DMS53 (cell line): ENCODE data around the gene DAG1.

Experiments used
- DNase-seq: peaks from one replicate; lab custom pipeline; 2025; lab: John Stamatoyannopoulos, UW

DAG1 gene

GRCh38 chr3:49518441-49518840 is 48.4 kb downstream of the DAG1 start:
- no peak for DNase-seq

GRCh38 chr3:49519296-49519695 is 49.2 kb downstream of the DAG1 start:
- no peak for DNase-seq

- DNase-seq, result no peak
Measured at GRCh38 chr3:49519916-49520385, 49.9 kb downstream of the DAG1 start.

DNA sequence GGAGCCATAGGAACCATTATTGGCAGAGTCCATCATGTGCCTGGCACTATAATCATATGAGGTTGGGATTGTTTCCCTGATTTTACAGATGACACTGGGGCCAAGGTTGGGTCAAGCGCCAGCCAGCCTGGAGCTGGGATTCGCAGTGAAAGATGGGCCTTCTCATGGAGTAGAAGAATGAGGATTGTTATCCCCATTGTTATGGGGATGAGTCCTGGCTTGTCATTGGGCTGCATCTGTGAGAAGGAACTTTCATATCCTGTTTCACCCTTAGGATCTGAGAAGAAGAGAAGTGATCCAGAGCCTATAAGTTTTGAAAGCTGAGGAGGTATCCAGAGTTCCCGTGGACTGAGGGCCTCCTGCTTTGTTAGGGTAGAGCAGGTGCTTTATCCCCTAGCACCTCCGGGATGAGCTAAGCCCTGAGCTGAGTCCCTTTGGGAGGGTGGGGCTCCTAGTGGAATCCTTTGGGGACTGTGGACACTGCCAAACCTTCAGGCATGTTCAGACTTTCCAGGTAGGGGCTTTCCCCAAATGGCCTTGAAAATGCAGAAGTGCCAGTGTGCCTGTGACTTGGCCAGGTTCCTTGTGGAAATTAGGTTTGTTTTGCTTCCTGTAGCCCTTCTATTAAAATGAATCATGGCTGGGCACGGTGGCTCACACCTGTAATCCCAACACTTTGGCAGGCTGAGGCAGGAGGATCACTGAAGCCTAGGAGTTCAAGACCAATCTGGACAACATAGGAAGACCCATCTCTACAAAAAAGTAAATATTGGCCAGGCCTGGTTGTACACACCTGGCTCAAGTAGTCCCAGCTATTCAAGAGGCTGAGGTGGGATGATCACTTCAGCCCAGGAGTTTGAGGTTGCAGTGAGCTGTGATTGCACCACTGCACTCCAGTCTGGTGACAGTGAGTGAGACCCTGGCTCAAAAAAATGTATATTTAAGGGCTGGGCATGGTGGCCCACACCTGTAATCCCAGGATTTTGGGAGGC is 54.0 kb downstream of the DAG1 start:
- DNase-seq, result no peak

DNA sequence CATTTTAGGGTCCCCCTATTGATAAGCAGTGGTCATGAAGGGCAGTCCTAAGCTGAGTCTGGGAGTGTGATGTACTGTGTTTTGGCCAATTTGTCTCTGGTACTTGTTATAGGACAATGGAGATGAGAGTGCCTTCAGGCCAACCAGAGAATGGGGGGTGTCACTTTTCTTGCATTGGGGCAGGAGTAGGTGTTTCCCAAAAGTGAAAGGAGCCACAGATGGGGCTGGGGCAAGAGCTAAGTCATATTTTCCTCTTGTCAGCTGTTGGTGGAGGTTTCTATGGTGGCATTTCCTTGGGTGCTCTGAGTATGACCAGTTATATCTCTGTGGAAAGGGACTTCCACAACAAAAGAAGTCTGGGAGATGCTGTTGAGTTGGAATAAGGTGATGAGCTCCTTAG is 59.5 kb downstream of the DAG1 start:
- no peak for DNase-seq

GRCh38 chr3:49530231-49530630 is 60.2 kb downstream of the DAG1 start:
- DNase-seq, result no peak

- no peak for DNase-seq
Measured at GRCh38 chr3:49530701-49531100, 60.6 kb downstream of the DAG1 start.

DNA sequence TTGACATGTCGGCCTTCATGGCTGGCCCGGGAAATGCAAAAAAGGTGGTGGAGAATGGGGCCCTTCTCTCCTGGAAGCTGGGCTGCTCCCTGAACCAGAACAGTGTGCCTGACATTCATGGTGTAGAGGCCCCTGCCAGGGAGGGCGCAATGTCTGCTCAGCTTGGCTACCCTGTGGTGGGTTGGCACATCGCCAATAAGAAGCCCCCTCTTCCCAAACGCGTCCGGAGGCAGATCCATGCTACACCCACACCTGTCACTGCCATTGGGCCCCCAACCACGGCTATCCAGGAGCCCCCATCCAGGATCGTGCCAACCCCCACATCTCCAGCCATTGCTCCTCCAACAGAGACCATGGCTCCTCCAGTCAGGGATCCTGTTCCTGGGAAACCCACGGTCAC is 61.2 kb downstream of the DAG1 start:
- DNase-seq, result no peak

DNA sequence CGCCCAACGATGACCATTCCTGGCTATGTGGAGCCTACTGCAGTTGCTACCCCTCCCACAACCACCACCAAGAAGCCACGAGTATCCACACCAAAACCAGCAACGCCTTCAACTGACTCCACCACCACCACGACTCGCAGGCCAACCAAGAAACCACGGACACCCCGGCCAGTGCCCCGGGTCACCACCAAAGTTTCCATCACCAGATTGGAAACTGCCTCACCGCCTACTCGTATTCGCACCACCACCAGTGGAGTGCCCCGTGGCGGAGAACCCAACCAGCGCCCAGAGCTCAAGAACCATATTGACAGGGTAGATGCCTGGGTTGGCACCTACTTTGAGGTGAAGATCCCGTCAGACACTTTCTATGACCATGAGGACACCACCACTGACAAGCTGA is 61.6 kb downstream of the DAG1 start:
- no peak for DNase-seq

DNA sequence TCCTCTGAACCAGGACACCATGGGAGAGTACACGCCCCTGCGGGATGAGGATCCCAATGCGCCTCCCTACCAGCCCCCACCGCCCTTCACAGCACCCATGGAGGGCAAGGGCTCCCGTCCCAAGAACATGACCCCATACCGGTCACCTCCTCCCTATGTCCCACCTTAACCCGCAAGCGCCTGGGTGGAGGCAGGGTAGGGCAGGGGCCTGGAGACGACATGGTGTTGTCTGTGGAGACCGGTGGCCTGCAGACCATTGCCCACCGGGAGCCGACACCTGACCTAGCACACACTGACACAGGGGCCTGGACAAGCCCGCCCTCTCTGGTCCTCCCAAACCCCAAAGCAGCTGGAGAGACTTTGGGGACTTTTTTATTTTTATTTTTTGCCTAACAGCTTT is 63.0 kb downstream of the DAG1 start:
- DNase-seq, result no peak

- DNase-seq, result no peak
Measured at GRCh38 chr3:49533786-49534519, 63.9 kb downstream of the DAG1 start.

DNA sequence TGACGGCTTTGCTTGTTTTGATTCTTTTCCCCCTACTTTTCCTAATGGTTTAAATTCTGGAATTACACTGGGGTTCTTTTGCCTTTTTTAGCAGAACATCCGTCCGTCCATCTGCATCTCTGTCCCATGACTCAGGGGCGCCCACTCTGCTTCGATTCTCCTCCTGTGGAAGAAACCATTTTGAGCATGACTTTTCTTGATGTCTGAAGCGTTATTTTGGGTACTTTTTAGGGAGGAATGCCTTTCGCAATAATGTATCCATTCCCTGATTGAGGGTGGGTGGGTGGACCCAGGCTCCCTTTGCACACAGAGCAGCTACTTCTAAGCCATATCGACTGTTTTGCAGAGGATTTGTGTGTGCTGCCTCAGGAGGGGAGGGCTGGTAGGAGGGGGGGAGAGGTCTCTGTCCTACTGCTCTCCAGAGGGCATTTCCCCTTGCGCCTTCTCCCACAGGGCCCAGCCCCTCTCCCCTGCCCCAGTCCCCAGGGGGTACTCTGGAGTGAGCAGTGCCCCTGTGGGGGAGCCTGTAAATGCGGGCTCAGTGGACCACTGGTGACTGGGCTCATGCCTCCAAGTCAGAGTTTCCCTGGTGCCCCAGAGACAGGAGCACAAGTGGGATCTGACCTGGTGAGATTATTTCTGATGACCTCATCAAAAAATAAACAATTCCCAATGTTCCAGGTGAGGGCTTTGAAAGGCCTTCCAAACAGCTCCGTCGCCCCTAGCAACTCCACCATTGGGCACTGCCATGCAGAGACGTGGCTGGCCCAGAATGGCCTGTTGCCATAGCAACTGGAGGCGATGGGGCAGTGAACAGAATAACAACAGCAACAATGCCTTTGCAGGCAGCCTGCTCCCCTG is 64.7 kb downstream of the DAG1 start:
- DNase-seq, result peak; percentile 95

- no peak for DNase-seq
Measured at GRCh38 chr3:49535971-49536874, 66.2 kb downstream of the DAG1 start.

- no peak for DNase-seq
Measured at GRCh38 chr3:49536875-49537533, 66.9 kb downstream of the DAG1 start.

GRCh38 chr3:49539659-49540560 is 69.8 kb downstream of the DAG1 start:
- DNase-seq, result peak; percentile 91

DNA sequence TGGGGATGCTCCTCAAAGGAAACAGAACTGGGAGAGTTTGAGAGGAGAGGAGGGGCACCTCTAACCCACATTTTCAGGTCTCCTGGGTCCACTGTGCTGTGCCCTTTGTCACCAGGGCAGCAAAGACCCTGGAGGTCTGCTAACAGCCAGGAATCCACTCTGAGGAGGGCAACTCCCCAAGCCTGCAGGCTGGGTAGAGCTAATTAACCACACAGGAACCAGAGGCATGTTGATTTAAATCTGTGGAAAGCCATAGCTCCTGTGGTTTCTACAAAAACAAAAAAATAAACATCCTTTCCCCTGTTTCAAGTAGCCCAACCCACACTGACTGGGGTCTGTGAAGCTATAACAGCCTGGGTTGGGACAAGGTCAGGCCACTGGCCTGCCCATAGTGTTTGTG is 82.0 kb downstream of the DAG1 start:
- DNase-seq, result no peak

GRCh38 chr3:49553324-49553691 is 83.2 kb downstream of the DAG1 start:
- DNase-seq, result peak; percentile 47

GRCh38 chr3:49553692-49554632 is 83.9 kb downstream of the DAG1 start, which contains the start of gene BSN:
Gene BSN (plus strand): TSS chr3:49554477. CDS start chr3:49554603, 126 bp downstream.
- DNase-seq, result peak; percentile 81
